Measurements from ENCODE around the gene TRA2B.
A peak's percentile ranks its signal among the peaks of the same experiment; 100 is the strongest.

Gene TRA2B

DNA sequence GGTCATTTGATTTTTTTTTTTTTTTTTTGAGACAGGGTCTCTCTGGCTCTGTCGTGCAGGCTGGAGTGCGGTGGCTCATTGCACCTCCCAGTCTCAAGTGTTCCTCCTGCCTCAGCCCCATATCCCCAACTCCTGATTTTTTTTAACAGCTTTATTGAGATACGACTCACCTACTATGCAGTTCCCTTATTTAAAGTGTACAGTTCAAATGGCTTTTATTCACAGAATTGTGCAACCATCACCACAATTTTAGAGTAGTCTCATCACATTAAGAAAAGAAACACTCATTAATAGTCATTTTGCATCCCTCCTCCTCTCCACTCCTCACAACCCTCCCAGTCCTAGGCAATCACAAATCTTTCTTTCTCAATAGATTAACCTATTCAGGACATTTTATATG is 1.9 kb upstream of the TRA2B start:
- H3K14ac ChIP-seq (ENCODE audit: low read length in 2 of 2), result no peak overlapping the region
- H3K79me1 ChIP-seq (replicated peaks; ENCODE audit: low read length, poor library complexity, severe bottlenecking), result no peaks in the 10 kb centered on the region
- DNase-seq, result no peak
- H3K36me3 ChIP-seq (ENCODE audit: control insufficient read depth in 1 of 2, insufficient read depth in 2 of 2, low read depth in 1 of 2, low read length in 2 of 2), result no peaks in the 10 kb centered on the region
- H2AFZ ChIP-seq (ENCODE audit: low read depth, low read length), result no peak overlapping the region
- no peak overlapping the region for H2AK5ac ChIP-seq (ENCODE audit: low read length, severe bottlenecking)
- 84% methylated on average over 3 of the region's 3 CpGs for WGBS
- no peak overlapping the region for H4K8ac ChIP-seq (ENCODE audit: low read length)
- peaks cover 2% of the 10 kb centered on the region for H3K4me1 ChIP-seq (ENCODE audit: control insufficient read depth, insufficient read depth, low read depth, low read length)
- H2BK5ac ChIP-seq (ENCODE audit: low read depth, low read length, poor library complexity, severe bottlenecking), result no peak overlapping the region
- H3K9me3 ChIP-seq (ENCODE audit: control insufficient read depth, low read length), result no peaks in the 10 kb centered on the region
- H2BK12ac ChIP-seq (ENCODE audit: low read length in 2 of 2), result no peak overlapping the region
- no peak overlapping the region for H3K18ac ChIP-seq (ENCODE audit: low read depth in 1 of 2, low read length in 2 of 2)
- no peak overlapping the region for H3K27ac ChIP-seq (ENCODE audit: low read length, poor library complexity, severe bottlenecking)
- H3K9ac ChIP-seq (ENCODE audit: low read length), result no peak overlapping the region
- H3K4me3 ChIP-seq (ENCODE audit: insufficient read depth in 1 of 2, low read depth in 1 of 2, low read length in 2 of 2), result no peak overlapping the region
- no peak overlapping the region for H2BK15ac ChIP-seq (ENCODE audit: low read depth, poor library complexity, severe bottlenecking)
- H3K23ac ChIP-seq (ENCODE audit: low read length in 2 of 2), result no peak overlapping the region
- H4K91ac ChIP-seq (ENCODE audit: low read length), result no peak overlapping the region
- H2BK120ac ChIP-seq (ENCODE audit: low read depth, low read length), result no peak overlapping the region
- no peak overlapping the region for H3K4me2 ChIP-seq (ENCODE audit: low read length, poor library complexity, severe bottlenecking)
- H3K27me3 ChIP-seq (ENCODE audit: control insufficient read depth in 1 of 2, insufficient read depth in 1 of 2, low read length in 2 of 2), result no peaks in the 10 kb centered on the region
- no peak overlapping the region for H3K4ac ChIP-seq (ENCODE audit: low read depth in 1 of 2, low read length in 2 of 2)

GRCh38 chr3:185936814-185937688 is 763 bp downstream of the TRA2B start:
- peak overlapping the region in 1 of 2 experiments; percentile 86 for H3K23ac ChIP-seq (ENCODE audit: low read length in 2 of 2)
- H2BK120ac ChIP-seq (ENCODE audit: low read depth, low read length), result peak overlapping the region; percentile 22
- peak overlapping the region; percentile 100 for H3K9ac ChIP-seq (ENCODE audit: low read length)
- H4K91ac ChIP-seq (ENCODE audit: low read length), result peak overlapping the region; percentile 95
- H4K8ac ChIP-seq (ENCODE audit: low read length), result peak overlapping the region; percentile 99
- under 1% methylated on average over 56 of the region's 56 CpGs for WGBS
- peak; percentile 89 for DNase-seq
- H3K4ac ChIP-seq (ENCODE audit: low read depth in 1 of 2, low read length in 2 of 2), result peak overlapping the region; percentile 93 to 100
- H2AFZ ChIP-seq (ENCODE audit: low read depth, low read length), result peak overlapping the region; percentile 36
- H2BK12ac ChIP-seq (ENCODE audit: low read length in 2 of 2), result peak overlapping the region; percentile 51 to 67
- H3K79me1 ChIP-seq (replicated peaks; ENCODE audit: low read length, poor library complexity, severe bottlenecking), result no peaks in the 10 kb centered on the region
- H3K27me3 ChIP-seq (ENCODE audit: control insufficient read depth in 1 of 2, insufficient read depth in 1 of 2, low read length in 2 of 2), result no peaks in the 10 kb centered on the region
- H2AK5ac ChIP-seq (ENCODE audit: low read length, severe bottlenecking), result peak overlapping the region; percentile 89
- no peaks in the 10 kb centered on the region for H3K9me3 ChIP-seq (ENCODE audit: control insufficient read depth, low read length)
- H3K14ac ChIP-seq (ENCODE audit: low read length in 2 of 2), result peak overlapping the region; percentile 82 to 100
- H3K4me1 ChIP-seq (ENCODE audit: control insufficient read depth, insufficient read depth, low read depth, low read length), result no peaks in the 10 kb centered on the region
- H3K27ac ChIP-seq (ENCODE audit: low read length, poor library complexity, severe bottlenecking), result peak overlapping the region; percentile 98
- H2BK15ac ChIP-seq (ENCODE audit: low read depth, poor library complexity, severe bottlenecking), result no peak overlapping the region
- peak overlapping the region; percentile 75 for H3K4me2 ChIP-seq (ENCODE audit: low read length, poor library complexity, severe bottlenecking)
- H3K18ac ChIP-seq (ENCODE audit: low read depth in 1 of 2, low read length in 2 of 2), result peak overlapping the region; percentile 99 to 100
- peak overlapping the region; percentile 97 to 100 for H3K4me3 ChIP-seq (ENCODE audit: insufficient read depth in 1 of 2, low read depth in 1 of 2, low read length in 2 of 2)
- H3K36me3 ChIP-seq (ENCODE audit: control insufficient read depth in 1 of 2, insufficient read depth in 2 of 2, low read depth in 1 of 2, low read length in 2 of 2), result no peaks in the 10 kb centered on the region
- H2BK5ac ChIP-seq (ENCODE audit: low read depth, low read length, poor library complexity, severe bottlenecking), result peak overlapping the region; percentile 93

DNA sequence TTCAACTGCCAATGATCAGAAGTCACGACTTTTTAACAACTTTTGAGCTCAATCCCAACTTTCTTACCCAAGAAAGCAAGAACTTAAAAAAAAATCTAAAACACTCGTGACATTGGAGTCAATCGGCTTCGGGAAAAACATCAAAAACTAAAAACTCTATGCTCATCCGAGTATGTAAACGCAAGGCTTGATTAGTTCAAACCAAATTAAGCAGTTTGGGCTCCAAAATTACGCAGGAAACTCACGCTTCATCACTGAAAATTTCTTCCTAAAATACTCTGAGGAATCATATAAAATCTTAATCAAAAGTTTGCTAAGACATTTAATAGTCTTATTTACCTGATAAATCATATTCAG is 1.6 kb downstream of the TRA2B start:
- Histone ChIP-seq H4K8ac (ENCODE audit: low read length) (no peak overlapping the region), H2BK15ac (ENCODE audit: low read depth, poor library complexity, severe bottlenecking) (no peak overlapping the region), H3K4me2 (ENCODE audit: low read length, poor library complexity, severe bottlenecking) (peak overlapping the region; percentile 93), H3K4ac (ENCODE audit: low read depth in 1 of 2, low read length in 2 of 2) (no peak overlapping the region), H2BK120ac (ENCODE audit: low read depth, low read length) (no peak overlapping the region), H3K4me3 (ENCODE audit: insufficient read depth in 1 of 2, low read depth in 1 of 2, low read length in 2 of 2) (peak overlapping the region; percentile 4 to 100), H2AK5ac (ENCODE audit: low read length, severe bottlenecking) (no peak overlapping the region), H2AFZ (ENCODE audit: low read depth, low read length) (no peak overlapping the region), H3K9me3 (ENCODE audit: control insufficient read depth, low read length) (no peaks in the 10 kb centered on the region), H2BK12ac (ENCODE audit: low read length in 2 of 2) (no peak overlapping the region), H3K4me1 (ENCODE audit: control insufficient read depth, insufficient read depth, low read depth, low read length) (no peaks in the 10 kb centered on the region), H2BK5ac (ENCODE audit: low read depth, low read length, poor library complexity, severe bottlenecking) (no peak overlapping the region), H3K36me3 (ENCODE audit: control insufficient read depth in 1 of 2, insufficient read depth in 2 of 2, low read depth in 1 of 2, low read length in 2 of 2) (no peaks in the 10 kb centered on the region), H3K79me1 (replicated peaks; ENCODE audit: low read length, poor library complexity, severe bottlenecking) (no peaks in the 10 kb centered on the region), H3K27me3 (ENCODE audit: control insufficient read depth in 1 of 2, insufficient read depth in 1 of 2, low read length in 2 of 2) (no peaks in the 10 kb centered on the region), H3K18ac (ENCODE audit: low read depth in 1 of 2, low read length in 2 of 2) (no peak overlapping the region), H3K14ac (ENCODE audit: low read length in 2 of 2) (no peak overlapping the region), H3K9ac (ENCODE audit: low read length) (peak overlapping the region; percentile 100), H3K27ac (ENCODE audit: low read length, poor library complexity, severe bottlenecking) (no peak overlapping the region), H4K91ac (ENCODE audit: low read length) (no peak overlapping the region), H3K23ac (ENCODE audit: low read length in 2 of 2) (no peak overlapping the region)
- DNase-seq, result no peak
- under 1% methylated on average over 6 of the region's 8 CpGs for WGBS

DNA sequence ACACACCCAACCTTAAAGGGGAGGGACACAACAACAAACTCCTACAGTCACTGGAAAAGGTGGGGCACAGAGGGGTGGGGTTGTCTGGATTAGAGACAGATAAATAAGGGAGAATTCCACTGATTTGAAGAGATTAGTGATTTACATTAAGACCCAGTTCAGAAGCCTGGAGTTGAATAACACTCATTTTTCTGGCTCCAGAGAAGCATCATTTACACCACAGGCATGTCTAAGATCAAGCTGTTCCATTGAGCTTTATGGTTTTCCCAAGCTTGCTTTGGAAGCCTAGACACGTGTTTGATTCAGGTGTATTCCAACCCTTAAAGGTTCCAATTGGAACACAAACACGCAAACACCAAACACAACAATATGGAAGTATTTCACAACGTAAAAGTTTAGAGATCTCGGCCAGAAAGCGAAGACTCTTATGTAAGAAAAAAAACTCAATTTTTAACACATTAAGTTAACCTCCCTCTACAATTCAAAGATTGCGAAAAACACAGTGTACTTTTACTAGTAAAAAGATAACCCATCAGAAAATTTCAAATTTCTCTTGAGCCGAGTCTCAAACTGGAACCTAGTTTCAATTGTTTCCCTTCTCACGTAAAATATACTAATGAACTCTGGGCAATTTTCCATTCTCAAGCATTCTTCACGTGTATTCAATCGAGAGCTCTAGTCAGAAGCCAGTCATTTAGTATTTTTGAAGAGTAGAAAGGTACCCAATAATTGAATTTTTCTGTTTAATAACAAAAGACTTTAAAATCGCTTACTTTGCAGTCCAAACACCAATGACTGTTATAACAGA is 2.1 kb downstream of the TRA2B start:
- no peak overlapping the region for H2BK120ac ChIP-seq (ENCODE audit: low read depth, low read length)
- no peak for DNase-seq
- H4K8ac ChIP-seq (ENCODE audit: low read length), result no peak overlapping the region
- no peaks in the 10 kb centered on the region for H3K9me3 ChIP-seq (ENCODE audit: control insufficient read depth, low read length)
- no peak overlapping the region for H4K91ac ChIP-seq (ENCODE audit: low read length)
- no peaks in the 10 kb centered on the region for H3K79me1 ChIP-seq (replicated peaks; ENCODE audit: low read length, poor library complexity, severe bottlenecking)
- 0% methylated on average over 8 of the region's 11 CpGs for WGBS
- peak overlapping the region; percentile 100 for H3K9ac ChIP-seq (ENCODE audit: low read length)
- no peak overlapping the region for H3K14ac ChIP-seq (ENCODE audit: low read length in 2 of 2)
- H2BK5ac ChIP-seq (ENCODE audit: low read depth, low read length, poor library complexity, severe bottlenecking), result no peak overlapping the region
- H3K18ac ChIP-seq (ENCODE audit: low read depth in 1 of 2, low read length in 2 of 2), result no peak overlapping the region
- no peak overlapping the region for H3K4ac ChIP-seq (ENCODE audit: low read depth in 1 of 2, low read length in 2 of 2)
- no peak overlapping the region for H2BK15ac ChIP-seq (ENCODE audit: low read depth, poor library complexity, severe bottlenecking)
- no peak overlapping the region for H2AFZ ChIP-seq (ENCODE audit: low read depth, low read length)
- no peak overlapping the region for H3K27ac ChIP-seq (ENCODE audit: low read length, poor library complexity, severe bottlenecking)
- peak overlapping the region; percentile 4 to 100 for H3K4me3 ChIP-seq (ENCODE audit: insufficient read depth in 1 of 2, low read depth in 1 of 2, low read length in 2 of 2)
- H3K4me2 ChIP-seq (ENCODE audit: low read length, poor library complexity, severe bottlenecking), result peak overlapping the region; percentile 93
- H3K27me3 ChIP-seq (ENCODE audit: control insufficient read depth in 1 of 2, insufficient read depth in 1 of 2, low read length in 2 of 2), result no peaks in the 10 kb centered on the region
- H3K23ac ChIP-seq (ENCODE audit: low read length in 2 of 2), result no peak overlapping the region
- H3K4me1 ChIP-seq (ENCODE audit: control insufficient read depth, insufficient read depth, low read depth, low read length), result no peaks in the 10 kb centered on the region
- H2AK5ac ChIP-seq (ENCODE audit: low read length, severe bottlenecking), result no peak overlapping the region
- peaks cover 0 to 5% of the 10 kb centered on the region in 2 experiments for H3K36me3 ChIP-seq (ENCODE audit: control insufficient read depth in 1 of 2, insufficient read depth in 2 of 2, low read depth in 1 of 2, low read length in 2 of 2)
- H2BK12ac ChIP-seq (ENCODE audit: low read length in 2 of 2), result no peak overlapping the region
